ENCODE data around the gene PTPRM. TPM values are rescaled to one million over a fixed set of nuclear protein-coding genes. Genes with fewer than 3 reads are reported as not detected.

Gene PTPRM
- total RNA-seq, 1 donor from 2014 or later, result 131 TPM

DNA sequence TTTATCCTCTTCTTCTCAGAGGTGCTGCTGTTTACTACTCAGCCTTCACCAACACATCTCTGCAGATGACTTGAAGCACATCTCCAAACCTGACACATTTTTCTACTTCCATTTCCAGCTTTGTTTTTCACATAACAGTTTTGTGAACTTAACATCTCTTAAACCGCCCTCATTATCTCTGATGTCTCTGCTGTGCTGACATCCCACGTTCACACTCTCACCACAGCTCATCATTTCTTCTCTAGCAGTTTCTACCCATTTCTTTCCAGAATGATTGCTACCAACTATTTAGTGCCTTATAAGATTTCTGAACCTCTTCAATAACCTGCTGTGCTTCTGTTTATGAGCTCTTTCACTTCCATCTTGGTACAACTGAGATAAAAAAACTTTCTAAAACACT lies 238.0 kb downstream of the PTPRM start:
- Mint-ChIP-seq H3K4me3 (ENCODE audit: unreplicated experiment) (no peak overlapping the region), H3K9me3 (ENCODE audit: low read depth) (no peaks in the 10 kb centered on the region), H3K36me3 (ENCODE audit: low read depth) (no peaks in the 10 kb centered on the region), H3K4me1 (ENCODE audit: low read depth) (peaks cover 36% of the 10 kb centered on the region), H3K27me3 (ENCODE audit: low read depth) (no peaks in the 10 kb centered on the region), H3K27ac (ENCODE audit: unreplicated experiment) (no peak overlapping the region)
- TF ChIP-seq CTCF (IDR thresholded peaks at IDR 0.05), result no peak
- DNase-seq (ENCODE audit: low spot score), result no peak

DNA sequence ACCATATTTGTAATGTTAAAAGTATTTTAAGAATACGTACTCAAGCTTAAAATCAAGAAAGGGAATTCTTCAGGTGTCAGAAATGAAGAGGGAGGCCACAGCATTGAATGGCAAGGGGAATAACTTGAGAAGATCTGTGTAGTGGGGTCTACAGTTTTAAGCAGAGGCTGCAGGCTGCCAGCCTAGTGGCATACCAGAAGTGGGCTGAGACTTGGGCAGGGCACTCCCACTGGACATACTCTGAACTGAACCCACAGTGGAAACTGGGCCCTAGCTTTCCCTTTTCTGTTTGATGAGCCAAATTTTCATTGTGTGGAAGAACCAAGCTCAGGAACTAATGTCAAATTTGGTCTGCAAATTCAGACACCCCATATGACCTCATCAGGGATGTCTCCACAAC lies 238.8 kb downstream of the PTPRM start:
- Mint-ChIP-seq H3K36me3 (ENCODE audit: low read depth) (no peaks in the 10 kb centered on the region), H3K9me3 (ENCODE audit: low read depth) (no peaks in the 10 kb centered on the region), H3K27ac (ENCODE audit: unreplicated experiment) (no peak overlapping the region), H3K4me1 (ENCODE audit: low read depth) (peaks cover 40% of the 10 kb centered on the region), H3K4me3 (ENCODE audit: unreplicated experiment) (no peak overlapping the region), H3K27me3 (ENCODE audit: low read depth) (no peaks in the 10 kb centered on the region)
- peak; percentile 18 for TF ChIP-seq CTCF (IDR thresholded peaks at IDR 0.05)
- DNase-seq (ENCODE audit: low spot score), result no peak

DNA sequence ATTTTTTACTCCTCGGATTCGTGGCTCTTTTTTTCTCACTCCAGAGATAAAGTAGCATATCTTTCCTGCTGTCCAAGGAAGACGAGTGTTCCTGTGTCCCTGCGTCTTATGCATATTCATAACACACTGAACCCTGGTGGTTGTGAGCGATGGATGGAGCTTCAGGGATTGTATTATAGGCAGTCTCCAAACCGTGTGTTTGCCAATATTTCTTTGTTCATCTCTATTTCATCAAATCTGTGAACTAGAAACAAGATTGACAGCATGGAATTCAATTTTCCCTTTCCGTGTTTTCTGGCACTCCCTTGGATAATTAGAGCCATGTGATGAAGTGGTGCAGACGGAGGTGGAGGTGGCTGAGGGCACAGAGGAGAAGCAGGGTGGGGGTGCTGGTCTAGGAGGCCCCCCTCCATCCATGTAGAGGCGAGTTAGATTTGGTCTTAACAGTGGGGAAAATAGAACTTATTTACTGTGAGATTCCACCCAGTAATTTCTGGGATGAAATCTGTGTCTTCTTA lies 240.9 kb downstream of the PTPRM start:
- Mint-ChIP-seq H3K9me3 (ENCODE audit: low read depth) (peaks cover 2% of the 10 kb centered on the region), H3K4me1 (ENCODE audit: low read depth) (peaks cover 59% of the 10 kb centered on the region), H3K27ac (ENCODE audit: unreplicated experiment) (no peak overlapping the region)

DNA sequence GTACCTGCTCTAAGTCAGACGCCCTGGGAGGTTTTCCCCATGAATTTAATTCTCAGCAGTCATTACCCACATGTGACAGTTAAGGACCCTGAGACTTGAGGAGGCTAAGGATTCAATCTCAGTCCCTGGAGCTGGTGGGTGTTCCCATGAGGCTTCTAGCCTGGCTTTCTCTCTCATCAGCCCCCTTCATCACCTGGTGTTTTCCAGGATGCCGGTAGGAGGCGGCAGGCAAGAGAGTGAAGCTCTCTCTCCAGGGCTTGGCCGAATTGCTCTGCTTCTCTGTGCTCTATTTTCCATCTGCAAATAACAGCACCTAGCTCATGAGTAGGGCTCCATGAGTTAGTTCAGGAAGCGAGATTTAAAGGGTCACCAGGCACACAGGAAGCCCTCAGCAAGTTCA lies 241.9 kb downstream of the PTPRM start:
- no peak overlapping the region for H3K4me3 Mint-ChIP-seq (ENCODE audit: unreplicated experiment)
- H3K36me3 Mint-ChIP-seq (ENCODE audit: low read depth), result peaks cover 3% of the 10 kb centered on the region
- TF ChIP-seq CTCF (IDR thresholded peaks at IDR 0.05), result no peak
- no peaks in the 10 kb centered on the region for H3K27me3 Mint-ChIP-seq (ENCODE audit: low read depth)
- H3K9me3 Mint-ChIP-seq (ENCODE audit: low read depth), result peaks cover 10% of the 10 kb centered on the region
- H3K27ac Mint-ChIP-seq (ENCODE audit: unreplicated experiment), result no peak overlapping the region
- peaks cover 65% of the 10 kb centered on the region for H3K4me1 Mint-ChIP-seq (ENCODE audit: low read depth)
- no peak for DNase-seq (ENCODE audit: low spot score)

More for the DNA sequence above, 240.9 kb downstream of the PTPRM start:
- Mint-ChIP-seq H3K36me3 (ENCODE audit: low read depth) (no peaks in the 10 kb centered on the region), H3K27me3 (ENCODE audit: low read depth) (no peaks in the 10 kb centered on the region), H3K4me3 (ENCODE audit: unreplicated experiment) (no peak overlapping the region)
- no peak for TF ChIP-seq CTCF (IDR thresholded peaks at IDR 0.05)
- DNase-seq (ENCODE audit: low spot score), result no peak

DNA sequence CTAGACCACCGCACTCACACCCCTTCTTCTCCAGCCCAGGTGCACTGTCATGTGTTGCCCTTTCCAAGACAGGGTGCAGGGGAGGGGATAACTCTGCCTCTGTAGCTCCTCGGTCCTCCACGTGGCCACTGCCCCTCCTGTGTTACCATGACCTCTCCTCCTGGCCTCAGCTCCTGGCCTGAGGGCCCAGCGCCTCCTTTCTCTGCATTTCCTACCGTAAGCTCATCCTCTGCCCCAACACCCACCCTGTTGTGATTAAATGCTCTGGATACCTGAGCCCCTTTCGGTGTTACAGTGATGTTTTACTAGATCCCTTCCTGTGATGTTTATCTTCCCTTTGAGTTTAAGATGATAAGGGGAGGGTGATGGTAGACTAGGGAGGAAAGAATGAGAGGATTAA lies 242.3 kb downstream of the PTPRM start:
- peaks cover 7% of the 10 kb centered on the region for H3K36me3 Mint-ChIP-seq (ENCODE audit: low read depth)
- no peak overlapping the region for H3K27ac Mint-ChIP-seq (ENCODE audit: unreplicated experiment)
- H3K9me3 Mint-ChIP-seq (ENCODE audit: low read depth), result peaks cover 14% of the 10 kb centered on the region
- no peak for TF ChIP-seq CTCF (IDR thresholded peaks at IDR 0.05)
- no peak for DNase-seq (ENCODE audit: low spot score)
- H3K4me3 Mint-ChIP-seq (ENCODE audit: unreplicated experiment), result no peak overlapping the region
- no peaks in the 10 kb centered on the region for H3K27me3 Mint-ChIP-seq (ENCODE audit: low read depth)
- peaks cover 61% of the 10 kb centered on the region for H3K4me1 Mint-ChIP-seq (ENCODE audit: low read depth)
